Brain microvascular endothelial cell (primary cell): ENCODE measurements around the gene SORD.
"Not testable (repeated sequence)": the region's sequence is repeated elsewhere in the genome, so short reads cannot be mapped to it uniquely, and the experiment has no call there.

Experiments used
- DNase-seq: peaks from one replicate; pipeline ENCODE4 v3.0.0-alpha.2; 2020
- H3K27ac ChIP-seq: fragments of 250-450 bp; sonication (Bioruptor Pico); 2 replicates; pipeline ENCODE4 v1.5.1; 2020; ENCODE audit warnings: mild to moderate bottlenecking, moderate library complexity
- H3K27me3 ChIP-seq: fragments of 250-450 bp; sonication (Bioruptor Pico); replicated peaks from 2 replicates; pipeline ENCODE4 v1.5.1; 2020; ENCODE audit warnings: mild to moderate bottlenecking
- H3K36me3 ChIP-seq: fragments of 250-450 bp; sonication (Bioruptor Pico); replicated peaks from 2 replicates; pipeline ENCODE4 v1.5.1; 2020; ENCODE audit warnings: mild to moderate bottlenecking
- H3K4me3 ChIP-seq: 2 replicates; pipeline ENCODE4 v1.5.1; 2011; ENCODE audit warnings: low read depth, mild to moderate bottlenecking, control low read depth, low read length, moderate library complexity
- CTCF ChIP-seq: IDR thresholded peaks from 2 replicates; pipeline ENCODE4 v1.5.1; 2011; ENCODE audit warnings: low read depth, mild to moderate bottlenecking, moderate library complexity, low read length, control low read depth, inconsistent platforms; ENCODE audit errors: missing control alignments
- in situ Hi-C: cut with HindIII; loops from 2 replicates; pipeline ENCODE4 v1.10.0; 2017; ENCODE audit warnings: low sequenced_read_pairs, low pct_ligation_motif_present

The SORD gene

GRCh38 chr15:45050587-45050986 is 27.6 kb downstream of the SORD start:
- DNase-seq, result no peak
- Histone ChIP-seq H3K36me3 (peaks cover 2% of the 10 kb centered on the region), H3K27ac (no peak overlapping the region), H3K4me3 (no peak overlapping the region), H3K27me3 (no peaks in the 10 kb centered on the region)
- in situ Hi-C loops, result no loop called here
- no peak for TF ChIP-seq CTCF

- H3K27ac ChIP-seq, H3K36me3 ChIP-seq, H3K27me3 ChIP-seq, DNase-seq, H3K4me3 ChIP-seq, in situ Hi-C loops: not testable (repeated sequence)
These were observed 29.7 kb downstream of the SORD start for GRCh38 chr15:45052676-45053075.

GRCh38 chr15:45058690-45059675 is 36.0 kb downstream of the SORD start:
- in situ Hi-C loops, DNase-seq, H3K27ac ChIP-seq, H3K4me3 ChIP-seq, H3K36me3 ChIP-seq, H3K27me3 ChIP-seq: not testable (repeated sequence)

GRCh38 chr15:45062301-45062700 is 39.3 kb downstream of the SORD start:
- DNase-seq, H3K27me3 ChIP-seq, H3K27ac ChIP-seq, in situ Hi-C loops, H3K36me3 ChIP-seq, H3K4me3 ChIP-seq: not testable (repeated sequence)

- DNase-seq, result peak; percentile 22
- Histone ChIP-seq H3K27me3 (no peaks in the 10 kb centered on the region), H3K4me3 (no peak overlapping the region), H3K27ac (no peak overlapping the region), H3K36me3 (no peaks in the 10 kb centered on the region)
- in situ Hi-C loops, result no loop called here
- TF ChIP-seq CTCF, result no peak
These were observed 41.4 kb downstream of the SORD start for GRCh38 chr15:45064386-45064785.

GRCh38 chr15:45069942-45070360 is 47.0 kb downstream of the SORD start:
- H3K36me3 ChIP-seq, DNase-seq, H3K27me3 ChIP-seq, H3K4me3 ChIP-seq, H3K27ac ChIP-seq, in situ Hi-C loops: not testable (repeated sequence)

GRCh38 chr15:45073602-45074001 is 50.6 kb downstream of the SORD start:
- DNase-seq, H3K27ac ChIP-seq, H3K4me3 ChIP-seq, H3K36me3 ChIP-seq, in situ Hi-C loops, H3K27me3 ChIP-seq: not testable (repeated sequence)

- in situ Hi-C loops, H3K4me3 ChIP-seq, H3K27ac ChIP-seq, H3K36me3 ChIP-seq, H3K27me3 ChIP-seq, DNase-seq: not testable (repeated sequence)
These were observed 52.7 kb downstream of the SORD start for GRCh38 chr15:45075440-45076320.

- H3K4me3 ChIP-seq, H3K27me3 ChIP-seq, H3K36me3 ChIP-seq, in situ Hi-C loops, H3K27ac ChIP-seq, DNase-seq: not testable (repeated sequence)
These were observed 54.4 kb downstream of the SORD start for GRCh38 chr15:45077391-45077790.

GRCh38 chr15:45079201-45079600 is 56.2 kb downstream of the SORD start:
- in situ Hi-C loops, H3K4me3 ChIP-seq: not testable (repeated sequence)

GRCh38 chr15:45079628-45080246 is 56.7 kb downstream of the SORD start:
- H3K27ac ChIP-seq, H3K36me3 ChIP-seq, H3K4me3 ChIP-seq, DNase-seq, in situ Hi-C loops, H3K27me3 ChIP-seq: not testable (repeated sequence)

More at GRCh38 chr15:45079201-45079600, 56.2 kb downstream of the SORD start:
- H3K36me3 ChIP-seq, H3K27me3 ChIP-seq, DNase-seq, H3K27ac ChIP-seq: not testable (repeated sequence)

- H3K4me3 ChIP-seq, H3K27me3 ChIP-seq, H3K36me3 ChIP-seq, H3K27ac ChIP-seq, in situ Hi-C loops, DNase-seq: not testable (repeated sequence)
These were observed 57.6 kb downstream of the SORD start for GRCh38 chr15:45080593-45080992.
